PFSK-1 (cell line): ENCODE data around the gene PHOSPHO1.

Source experiments
- FOXP2 ChIP-seq: optimal IDR thresholded peaks from 2 replicates; pipeline ENCODE3; 2011; ENCODE audit warnings: borderline replicate concordance, control low read depth, inconsistent platforms; ENCODE audit not compliant: insufficient read depth; ENCODE audit errors: extremely low read length, extremely low read depth
- POLR2AphosphoS5 ChIP-seq: IDR thresholded peaks from 2 replicates; pipeline ENCODE4 v1.6.1; 2012; ENCODE audit warnings: low read depth, mild to moderate bottlenecking, control low read depth, low read length, moderate library complexity
- REST ChIP-seq, 2 experiments: IDR thresholded peaks; 2 replicates each; pipeline versions ENCODE4 v1.6.1 to v1.8.0; 2011 to 2012; ENCODE audit warnings: low read depth in 2 of 2, low read length in 2 of 2, control low read depth in 1 of 2, inconsistent platforms in 1 of 2, mild to moderate bottlenecking in 1 of 2, moderate library complexity in 1 of 2; ENCODE audit not compliant: insufficient read depth in 1 of 2
- SIN3A ChIP-seq: IDR thresholded peaks from 2 replicates; pipeline ENCODE4 v1.6.1; 2012; ENCODE audit warnings: mild to moderate bottlenecking, low read length, moderate library complexity, borderline replicate concordance; ENCODE audit not compliant: insufficient read depth
- TAF1 ChIP-seq: IDR thresholded peaks from 2 replicates; pipeline ENCODE4 v1.6.1; 2012; ENCODE audit warnings: low read length, control low read depth, borderline replicate concordance; ENCODE audit not compliant: insufficient read depth

PHOSPHO1 gene

GRCh38 chr17:49252148-49252695 lies 21.6 kb upstream of the PHOSPHO1 start:
- no peak for TF ChIP-seq TAF1
- TF ChIP-seq SIN3A, result no peak
- TF ChIP-seq REST (IDR thresholded peaks at IDR 0.05; ENCODE audit: insufficient read depth in 1 of 2, low read depth in 2 of 2, low read length in 2 of 2), result no peak
- no peak for TF ChIP-seq POLR2AphosphoS5
- no peak for TF ChIP-seq FOXP2

GRCh38 chr17:49249890-49250522 lies 19.4 kb upstream of the PHOSPHO1 start:
- TF ChIP-seq TAF1, result no peak
- no peak for TF ChIP-seq POLR2AphosphoS5
- TF ChIP-seq REST (IDR thresholded peaks at IDR 0.05; ENCODE audit: insufficient read depth in 1 of 2, low read depth in 2 of 2, low read length in 2 of 2), result no peak
- no peak for TF ChIP-seq FOXP2
- TF ChIP-seq SIN3A, result no peak

DNA sequence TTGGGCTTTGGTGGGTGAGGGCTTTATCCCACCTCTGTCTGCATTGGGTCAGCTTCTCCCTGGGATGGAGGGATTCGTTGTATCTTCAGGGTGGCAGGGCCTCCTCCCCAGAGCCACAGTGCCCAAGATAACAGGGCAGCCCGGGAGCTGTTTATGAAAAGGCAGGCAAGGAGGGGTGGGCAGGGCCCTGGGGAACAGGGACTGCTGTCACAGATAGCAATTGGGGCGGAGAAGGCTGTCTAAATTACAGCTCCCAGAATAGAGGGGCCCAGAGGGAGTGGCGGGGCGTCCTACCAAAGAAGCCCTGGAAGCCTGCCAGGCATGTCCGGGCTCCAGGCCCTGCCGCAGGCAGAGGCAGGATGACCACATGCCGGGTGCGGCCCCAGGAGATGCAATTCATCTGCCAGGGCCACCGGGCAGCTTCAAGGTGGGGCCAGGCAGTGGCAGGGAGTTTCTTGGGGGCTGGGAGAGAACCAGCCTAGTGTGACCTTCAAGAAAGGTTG lies 18.8 kb upstream of the PHOSPHO1 start:
- no peak for TF ChIP-seq FOXP2
- TF ChIP-seq SIN3A, result no peak
- TF ChIP-seq TAF1, result no peak
- TF ChIP-seq POLR2AphosphoS5, result no peak
- TF ChIP-seq REST (IDR thresholded peaks at IDR 0.05; ENCODE audit: insufficient read depth in 1 of 2, low read depth in 2 of 2, low read length in 2 of 2), result no peak

DNA sequence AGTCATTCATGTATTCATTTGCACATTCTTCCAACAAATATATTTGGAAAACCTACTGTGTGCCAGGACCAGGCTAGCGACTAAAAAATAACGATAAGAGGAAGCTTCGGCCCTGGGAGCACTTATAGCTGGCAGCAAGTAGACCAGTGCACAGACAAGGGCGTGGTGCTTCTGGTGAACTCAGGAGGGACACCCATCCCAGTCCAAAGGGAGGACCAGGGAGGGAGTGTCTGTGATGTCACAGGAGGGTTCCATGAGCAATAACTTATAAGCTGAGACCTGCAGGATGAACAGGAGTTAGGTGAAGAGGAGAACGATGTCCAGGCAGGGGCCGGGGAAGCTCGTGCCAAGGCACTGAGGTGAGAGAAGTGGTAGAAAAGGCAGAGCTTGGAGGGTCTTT lies 17.4 kb upstream of the PHOSPHO1 start:
- TF ChIP-seq FOXP2 (no peak), POLR2AphosphoS5 (no peak), REST (IDR thresholded peaks at IDR 0.05; ENCODE audit: insufficient read depth in 1 of 2, low read depth in 2 of 2, low read length in 2 of 2) (no peak), SIN3A (no peak), TAF1 (no peak)
